Activated gamma-delta T cell treated with anti-CD3 and anti-CD28 coated beads, Interleukin-2, amount 50 U/mL, for 16 hours (primary cell): ENCODE measurements around the gene IL17F.

Experiments
- DNase-seq: peaks from one replicate; pipeline ENCODE4 v3.0.0-alpha.2; 2020; ENCODE audit warnings: low read depth

The IL17F gene

DNA sequence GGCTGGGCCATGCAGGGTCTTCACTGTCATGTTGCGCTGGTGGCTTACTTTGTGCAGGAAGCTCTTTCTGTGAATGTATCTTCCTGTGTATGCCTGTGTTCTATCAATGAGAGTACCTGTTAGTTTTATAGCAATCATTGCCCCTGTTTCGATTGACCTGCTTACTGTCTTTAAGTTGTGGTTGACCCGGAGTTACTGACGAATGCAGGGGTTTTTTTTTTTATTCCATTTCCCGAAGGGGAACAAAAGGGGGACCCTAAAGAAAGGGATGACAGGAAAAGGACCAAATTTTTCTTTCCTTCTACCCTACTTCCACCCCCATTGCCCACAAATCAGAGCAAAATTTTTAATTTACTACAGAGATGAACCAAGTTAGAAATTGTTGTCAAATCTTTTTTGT lies at the start of gene IL17F:
Gene IL17F, minus strand, starts transcription at position 101 of the 400 bp plus-strand sequence. Its CDS starts 71 bp downstream, at position 30.
- no peak for DNase-seq

DNA sequence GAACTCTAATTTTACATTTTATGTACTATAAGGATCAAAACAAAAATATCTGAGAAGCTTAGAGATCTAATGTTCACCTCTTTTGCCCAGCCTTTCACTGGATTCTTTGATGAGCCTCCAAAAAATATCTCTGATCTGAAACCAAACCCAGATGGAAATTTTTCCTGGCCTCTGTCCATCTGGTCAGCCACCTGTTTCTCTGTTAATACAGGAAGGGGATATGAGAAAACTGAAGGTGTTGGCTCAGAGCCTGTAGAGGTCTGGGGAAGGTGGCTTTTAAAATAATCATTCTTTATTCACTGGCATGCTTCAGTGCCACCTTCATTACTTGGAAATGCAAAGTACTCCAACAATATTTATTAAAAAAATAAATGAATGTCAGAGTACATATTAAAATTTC lies 48.8 kb upstream of the IL17F start:
- DNase-seq: no peak

- no peak for DNase-seq
Measured at GRCh38 chr6:52288841-52289240, 44.5 kb upstream of the IL17F start.

DNA sequence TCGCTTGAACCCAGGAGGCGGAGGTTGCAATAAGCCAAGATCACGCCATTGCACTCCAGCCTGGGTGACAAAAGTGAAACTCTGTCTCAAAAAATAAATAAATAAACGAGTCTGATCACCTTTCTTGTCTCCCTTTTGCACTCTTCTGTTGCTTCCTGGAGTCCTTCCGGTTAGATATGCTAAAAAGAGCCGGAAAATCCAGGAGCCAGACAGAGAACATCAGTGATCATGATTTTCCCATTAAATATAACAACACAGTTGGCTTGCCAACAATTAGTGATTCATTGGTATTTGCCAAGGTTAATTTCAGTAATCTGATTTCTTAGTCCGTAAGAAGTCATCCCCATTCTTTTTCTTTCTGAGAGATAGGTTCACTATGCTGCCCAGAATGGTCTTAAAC lies 43.9 kb upstream of the IL17F start:
- no peak for DNase-seq

- DNase-seq: peak; percentile 39
Measured at GRCh38 chr6:52286798-52287432, 42.6 kb upstream of the IL17F start.

GRCh38 chr6:52285177-52286068 lies 41.1 kb upstream of the IL17F start:
- DNase-seq: no peak

DNA sequence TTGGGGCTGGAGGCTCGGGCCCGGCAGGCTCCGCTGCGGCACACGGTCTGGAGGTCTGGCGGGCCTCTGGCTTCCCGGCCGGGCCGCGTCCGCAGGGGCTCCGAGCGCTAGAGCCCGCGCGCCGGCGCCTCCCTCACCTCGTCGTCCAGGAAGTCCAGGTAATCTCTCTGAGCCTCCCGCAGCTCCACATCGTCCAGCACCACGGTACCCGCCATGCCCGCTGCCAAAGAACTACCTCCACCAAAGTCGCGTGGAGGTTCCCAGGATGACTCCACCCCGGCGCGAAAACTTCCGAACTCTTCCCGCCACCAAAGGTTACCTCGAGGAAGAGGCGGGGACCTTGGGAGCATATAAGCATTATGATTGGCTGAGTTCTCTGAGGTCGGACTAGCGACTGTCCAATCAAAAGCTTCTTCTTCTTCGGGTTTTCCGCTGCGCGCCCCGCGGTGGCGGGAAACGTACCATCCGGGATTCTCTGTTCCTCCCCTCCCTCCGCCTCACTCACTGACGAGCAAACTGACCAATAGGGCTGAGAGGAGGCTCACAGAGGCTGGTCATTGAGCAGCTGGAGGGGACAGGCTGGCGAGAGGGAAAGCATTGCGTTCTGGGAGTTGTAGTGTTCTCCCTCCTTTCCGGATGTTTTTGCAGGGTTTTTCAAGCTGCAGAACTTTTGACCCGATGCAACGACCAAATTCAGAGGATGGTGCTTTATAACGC lies 40.3 kb upstream of the IL17F start, which contains the start of gene MCM3:
Gene MCM3, minus strand, starts transcription at position 283 of the 717 bp plus-strand sequence. Its CDS starts 68 bp downstream, at position 215.
- DNase-seq: peak; percentile 93

- DNase-seq: no peak
Measured at GRCh38 chr6:52284131-52284459, 39.8 kb upstream of the IL17F start.

GRCh38 chr6:52283111-52283510 lies 38.8 kb upstream of the IL17F start:
- DNase-seq: no peak

DNA sequence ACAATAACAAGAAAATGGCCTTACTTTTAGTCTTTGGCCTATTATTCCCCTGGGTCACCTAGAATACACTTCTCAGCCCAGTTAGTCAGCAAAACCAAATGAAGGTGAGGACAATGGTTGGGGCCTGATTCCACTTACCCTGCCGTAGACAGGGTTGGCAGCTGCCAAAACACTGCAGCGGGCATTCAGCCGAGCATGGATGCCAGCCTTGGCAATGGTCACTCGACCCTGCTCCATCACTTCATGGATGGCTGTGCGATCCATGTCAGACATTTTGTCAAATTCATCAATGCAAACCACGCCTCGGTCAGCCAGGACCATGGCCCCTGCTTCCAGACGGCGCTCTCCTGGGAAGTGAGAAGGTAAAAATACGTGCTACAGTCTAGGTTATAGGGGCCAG lies 31.8 kb upstream of the IL17F start:
- DNase-seq: no peak

DNA sequence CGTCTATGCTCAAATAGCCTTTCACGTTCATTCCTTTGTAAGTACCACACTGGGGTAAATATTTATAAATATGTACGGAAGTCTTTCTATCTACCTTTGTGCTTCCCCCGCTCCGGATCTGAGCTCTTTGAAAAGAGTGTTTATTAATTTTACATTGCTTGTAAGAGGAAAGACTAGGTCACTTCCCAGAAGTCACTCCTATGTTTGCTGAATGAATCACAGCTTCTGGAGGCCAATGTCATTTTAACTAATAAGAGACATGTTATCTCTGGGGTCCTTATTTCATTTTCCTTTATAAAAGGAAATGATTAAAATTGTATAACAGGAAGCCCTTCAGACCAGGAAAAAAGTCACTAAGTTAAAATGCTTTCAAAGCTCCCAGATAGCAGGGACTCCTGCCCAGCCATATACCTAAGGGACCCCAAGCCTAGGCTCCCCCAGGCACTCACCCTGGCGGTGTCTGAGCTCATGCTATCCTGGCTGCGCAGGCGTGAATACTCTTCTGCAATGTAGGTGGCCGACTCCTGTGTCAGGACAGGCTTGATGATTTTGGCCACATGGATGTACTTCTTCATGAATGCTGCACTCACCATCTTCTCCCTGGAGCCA lies 27.7 kb upstream of the IL17F start:
- no peak for DNase-seq

- DNase-seq: peak; percentile 46
Measured at GRCh38 chr6:52263709-52264540, 19.6 kb upstream of the IL17F start.

DNA sequence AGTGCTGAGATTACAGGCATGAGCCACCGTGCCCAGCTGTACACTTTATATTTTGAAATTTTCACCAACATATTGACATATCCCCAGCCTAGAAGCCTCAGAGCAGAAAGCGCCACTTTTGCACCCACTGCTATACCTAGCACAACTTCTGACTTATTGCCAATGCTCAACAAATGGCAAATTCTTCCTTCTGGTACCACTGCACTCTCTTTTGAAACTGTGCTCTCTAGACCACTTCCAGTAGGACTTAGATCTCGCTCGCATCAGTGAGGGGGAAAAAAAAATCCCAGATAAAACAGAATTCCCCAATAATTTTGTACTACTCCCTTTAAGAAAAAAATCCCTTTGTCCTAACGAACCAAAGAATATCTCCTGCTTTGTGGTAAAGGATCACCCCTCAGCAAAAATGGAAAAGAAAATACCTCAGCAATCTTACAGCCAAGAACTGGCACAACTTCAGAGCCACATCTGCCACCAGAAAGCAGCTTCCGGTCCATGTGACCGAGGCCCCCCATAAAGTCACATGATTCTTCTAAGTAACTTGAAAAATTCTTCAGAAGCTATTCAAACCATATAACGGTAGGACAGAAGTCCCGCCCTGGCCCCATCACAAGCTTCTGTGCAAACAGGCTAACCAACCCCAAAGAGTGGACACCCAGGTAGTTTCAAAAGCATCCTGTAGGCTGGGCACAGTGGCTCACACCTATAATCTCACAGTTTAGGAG lies 18.5 kb upstream of the IL17F start:
- no peak for DNase-seq

- no peak for DNase-seq
Measured at GRCh38 chr6:52261229-52261628, 16.9 kb upstream of the IL17F start.

GRCh38 chr6:52260634-52261033 lies 16.3 kb upstream of the IL17F start:
- no peak for DNase-seq

GRCh38 chr6:52255434-52255833 lies 11.1 kb upstream of the IL17F start:
- DNase-seq: no peak

- no peak for DNase-seq
Measured at GRCh38 chr6:52254731-52255378, 10.6 kb upstream of the IL17F start.

DNA sequence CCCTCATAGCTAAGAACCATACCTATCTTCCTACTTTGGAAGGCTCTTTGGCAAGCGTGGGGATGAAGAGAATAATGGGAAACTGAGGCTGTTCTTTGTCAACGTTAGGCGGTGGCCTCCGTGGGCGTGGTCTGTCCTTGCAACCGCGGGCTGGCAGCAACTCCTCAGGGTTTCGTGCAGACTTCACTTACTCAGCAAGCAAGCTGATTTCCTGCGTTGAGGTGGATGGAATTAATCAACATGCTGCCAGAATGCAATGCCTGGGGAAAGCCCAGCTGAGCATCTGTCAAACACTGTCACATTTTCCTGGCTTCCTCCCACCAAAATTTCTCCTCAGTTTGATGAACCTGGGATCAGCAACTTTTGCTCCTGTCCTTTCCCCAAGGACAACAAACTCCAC lies 9.2 kb upstream of the IL17F start:
- no peak for DNase-seq

DNA sequence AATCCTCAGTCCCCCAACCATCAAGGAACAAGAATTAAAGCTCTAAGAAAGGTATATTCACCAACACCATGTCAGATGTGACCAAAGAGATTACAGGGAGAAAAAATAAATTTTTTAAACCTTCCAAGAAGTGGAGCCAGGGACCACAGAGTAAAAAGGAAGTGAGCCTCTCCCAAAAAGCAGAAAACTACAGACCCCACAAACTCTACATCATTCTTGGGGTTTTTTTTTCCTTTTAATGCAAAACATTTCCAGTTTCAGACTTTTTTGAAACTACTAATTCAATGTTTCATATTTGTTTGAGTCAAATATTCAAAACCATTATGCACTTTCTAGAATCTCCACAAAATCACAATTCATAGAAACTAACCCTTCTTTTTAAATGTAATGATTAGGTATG lies 6.8 kb upstream of the IL17F start:
- DNase-seq: no peak

DNA sequence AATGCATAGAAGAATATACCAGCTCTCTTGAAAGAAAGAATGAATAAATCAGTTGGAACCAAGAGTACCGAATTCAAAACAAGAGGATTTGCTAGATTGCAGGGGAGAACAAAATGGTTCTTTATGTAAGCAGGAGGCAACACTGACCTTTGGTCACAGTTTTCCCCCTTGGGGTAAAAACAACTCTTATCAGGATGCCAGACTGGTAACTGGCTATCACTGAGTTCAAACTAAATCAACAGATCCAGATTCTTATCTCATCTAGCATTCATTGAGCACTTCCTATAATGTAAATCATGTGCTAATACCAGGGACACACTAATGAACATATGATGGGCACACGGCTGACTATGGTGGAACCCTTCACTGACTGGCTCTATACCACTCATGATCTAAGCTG lies 4.8 kb upstream of the IL17F start:
- no peak for DNase-seq
